OCI-LY3 (cell line): ENCODE measurements around the gene SGPL1.

ENCODE experiments used
- CTCF ChIP-seq: fragments of 200-600, 300-600 bp; sonication (generic); IDR thresholded peaks from 2 replicates; pipeline ENCODE4 v1.5.1; 2014; ENCODE audit warnings: antibody characterized with exemption, low read length, low read depth
- EZH2phosphoT487 ChIP-seq: fragments of 200-600 bp; shearing (Covaris generic); IDR thresholded peaks from 2 replicates; pipeline ENCODE4 v1.6.1; 2018; ENCODE audit warnings: antibody characterized with exemption, mixed run types, low read depth

GRCh38 chr10:70776455-70777005, 39.2 kb upstream of the SGPL1 start:
- TF ChIP-seq CTCF = no peak
- TF ChIP-seq EZH2phosphoT487 = no peak
